Left lung (tissue), 10 donors: ENCODE results near the gene RPS8. TPM values are rescaled to one million over a fixed set of nuclear protein-coding genes. Genes with fewer than 3 reads are reported as not detected.
"Not testable (repeated sequence)": the region's sequence is repeated elsewhere in the genome, so short reads cannot be mapped to it uniquely, and the experiment has no call there.

ENCODE experiments used
- ATAC-seq: fragments of 200-7000 bp; cut with Tn5 transposase; one replicate; pipeline ENCODE4 v1.9.1; 2020; ENCODE audit warnings: moderate library complexity
- DNase-seq, 4 donors: peaks; one replicate each; pipeline ENCODE4 v3.0.0-alpha.2; 2013 to 2020
- H3K27ac ChIP-seq, 2 donors: fragments of 200-600 bp; sonication (generic) in 1 of 2; one replicate each; pipeline versions ENCODE4 v1.5.0 to v1.8.0; 2020 to 2021
- H3K27me3 ChIP-seq, 2 donors: fragments of 200-600 bp; sonication (generic) in 1 of 2; one replicate each; pipeline versions ENCODE4 v1.5.0 to v1.8.0; 2020 to 2021
- H3K36me3 ChIP-seq, 2 donors: fragments of 200-600 bp; sonication (generic) in 1 of 2; one replicate each; pipeline versions ENCODE4 v1.5.0 to v1.8.0; 2020 to 2021
- H3K4me1 ChIP-seq, 2 donors: fragments of 200-600 bp; one replicate each; pipeline ENCODE4 v1.8.0; 2021
- H3K4me3 ChIP-seq, 2 donors: fragments of 200-600 bp; sonication (generic) in 1 of 2; one replicate each; pipeline versions ENCODE4 v1.5.0 to v1.8.0; 2020 to 2021; ENCODE audit warnings: mild to moderate bottlenecking in 1 of 2
- H3K9me3 ChIP-seq, 2 donors: fragments of 200-600 bp; sonication (generic) in 1 of 2; one replicate each; pipeline versions ENCODE4 v1.5.0 to v1.8.0; 2020 to 2021
- intact Hi-C, 2 donors: fragments of 100-400 bp; cut with DNase I; formaldehyde crosslinking; loops; one replicate each; pipeline versions ENCODE4 v1.11.2 to v1.14.2; 2022
- polyA plus RNA-seq, 6 donors: library from polyadenylated mRNA; unstranded; fragments of 120-200 nt; gene quantifications; one replicate each; pipeline ENCODE4 v1.2.1, GENCODE V29; 2013; ENCODE audit not compliant: insufficient read length in 6 of 6
- total RNA-seq, 2 donors: library from RNA; stranded (reverse); fragmentation: NEBNext Ultra II Directional; extraction: Animal tissue kit (Norgen Biotek cat#: 25700); gene quantifications; one replicate each; pipeline ENCODE4 v1.2.1, GENCODE V29; 2021
- TF ChIP-seq, protein P1 (sequence below), 2 donors: fragments of 200-600 bp; sonication (generic) in 1 of 2; IDR thresholded peaks; one replicate each; pipeline versions ENCODE4 v1.5.0 to v1.8.0; 2021; ENCODE audit warnings: antibody characterized with exemption in 2 of 2
- donor health status: DM: no; HTN: yes; CAD: no.
- donor health status: DM: no; HTN: no; CAD: no.

The RPS8 gene
- total and polyA plus RNA-seq, 8 donors: 1,533 to 3,443 (median 2,890) TPM

DNA sequence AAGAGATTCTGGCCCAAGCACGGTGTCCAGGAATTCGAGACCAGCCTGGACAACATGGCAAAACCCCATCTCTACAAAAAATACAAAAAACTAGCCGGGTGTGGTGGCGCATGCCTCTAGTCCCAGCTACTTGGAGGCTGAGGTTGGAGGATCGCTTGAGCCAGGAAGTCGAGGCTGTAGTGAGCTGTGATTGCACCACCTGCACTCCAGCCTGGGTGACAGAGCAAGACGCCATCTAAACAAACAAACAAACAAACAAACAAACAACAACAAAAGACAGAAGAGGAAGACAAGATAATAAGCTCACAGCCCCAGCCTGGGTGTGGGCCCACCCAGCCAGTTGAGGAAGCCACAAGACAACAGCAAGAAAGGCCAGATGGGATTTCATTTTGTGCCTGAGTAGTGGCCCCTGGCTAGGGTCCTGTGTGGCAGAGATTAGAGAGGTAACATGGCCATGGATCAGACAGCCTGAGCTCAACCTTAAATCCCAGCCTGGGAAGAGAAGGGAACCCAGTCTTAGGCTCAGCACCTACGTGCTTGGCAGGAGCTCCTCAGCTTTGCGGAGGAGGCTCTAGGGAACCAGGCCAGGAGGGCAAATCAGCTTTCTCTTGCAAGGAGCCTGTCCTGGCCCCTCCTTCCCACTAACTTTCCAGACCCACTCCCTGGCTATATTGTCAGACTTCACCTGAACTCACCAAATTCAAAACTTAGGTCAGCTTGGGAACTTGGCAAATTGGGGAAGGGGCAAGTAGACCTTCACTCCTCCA lies 17.6 kb downstream of the RPS8 start:
- TF ChIP-seq, protein P1, sequence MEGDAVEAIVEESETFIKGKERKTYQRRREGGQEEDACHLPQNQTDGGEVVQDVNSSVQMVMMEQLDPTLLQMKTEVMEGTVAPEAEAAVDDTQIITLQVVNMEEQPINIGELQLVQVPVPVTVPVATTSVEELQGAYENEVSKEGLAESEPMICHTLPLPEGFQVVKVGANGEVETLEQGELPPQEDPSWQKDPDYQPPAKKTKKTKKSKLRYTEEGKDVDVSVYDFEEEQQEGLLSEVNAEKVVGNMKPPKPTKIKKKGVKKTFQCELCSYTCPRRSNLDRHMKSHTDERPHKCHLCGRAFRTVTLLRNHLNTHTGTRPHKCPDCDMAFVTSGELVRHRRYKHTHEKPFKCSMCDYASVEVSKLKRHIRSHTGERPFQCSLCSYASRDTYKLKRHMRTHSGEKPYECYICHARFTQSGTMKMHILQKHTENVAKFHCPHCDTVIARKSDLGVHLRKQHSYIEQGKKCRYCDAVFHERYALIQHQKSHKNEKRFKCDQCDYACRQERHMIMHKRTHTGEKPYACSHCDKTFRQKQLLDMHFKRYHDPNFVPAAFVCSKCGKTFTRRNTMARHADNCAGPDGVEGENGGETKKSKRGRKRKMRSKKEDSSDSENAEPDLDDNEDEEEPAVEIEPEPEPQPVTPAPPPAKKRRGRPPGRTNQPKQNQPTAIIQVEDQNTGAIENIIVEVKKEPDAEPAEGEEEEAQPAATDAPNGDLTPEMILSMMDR (IDR thresholded peaks at IDR 0.05): no peak
- Histone ChIP-seq H3K4me3 (no peak overlapping the region), H3K9me3 (no peaks in the 10 kb centered on the region), H3K27ac (peak overlapping the region in 1 of 2 donors; percentile 9), H3K4me1 (no peaks in the 10 kb centered on the region), H3K27me3 (no peaks in the 10 kb centered on the region), H3K36me3 (no peaks in the 10 kb centered on the region)
- intact Hi-C loops: no loop called here
- DNase-seq (peak in 1 of 4 donors; percentile 21), ATAC-seq (peak; percentile 35)

DNA sequence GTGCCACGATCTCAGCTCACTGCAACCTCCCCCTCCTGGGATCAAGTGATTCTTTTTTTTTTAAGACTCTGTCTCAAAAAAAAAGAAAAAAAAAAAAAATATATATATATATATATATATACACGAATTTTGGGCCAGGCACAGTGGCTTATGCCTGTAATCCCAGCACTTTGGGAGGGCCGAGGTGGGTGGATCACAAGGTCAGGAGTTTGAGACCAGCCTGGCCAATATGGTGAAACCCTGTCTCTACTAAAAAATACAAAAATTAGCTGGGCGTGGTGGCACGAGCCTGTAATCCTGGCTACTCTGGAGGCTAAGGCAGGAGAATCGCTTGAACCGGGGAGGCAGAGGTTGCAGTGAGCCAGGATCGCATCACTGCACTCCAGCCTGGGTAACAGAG lies 22.5 kb downstream of the RPS8 start:
- H3K9me3 ChIP-seq, H3K27ac ChIP-seq, H3K36me3 ChIP-seq, intact Hi-C loops, H3K4me3 ChIP-seq, ATAC-seq, H3K27me3 ChIP-seq: not testable (repeated sequence)
- peaks cover 2 to 24% of the 10 kb centered on the region in 2 donors for H3K4me1 ChIP-seq
- peak in 2 of 4 donors; percentile 8 to 17 for DNase-seq

DNA sequence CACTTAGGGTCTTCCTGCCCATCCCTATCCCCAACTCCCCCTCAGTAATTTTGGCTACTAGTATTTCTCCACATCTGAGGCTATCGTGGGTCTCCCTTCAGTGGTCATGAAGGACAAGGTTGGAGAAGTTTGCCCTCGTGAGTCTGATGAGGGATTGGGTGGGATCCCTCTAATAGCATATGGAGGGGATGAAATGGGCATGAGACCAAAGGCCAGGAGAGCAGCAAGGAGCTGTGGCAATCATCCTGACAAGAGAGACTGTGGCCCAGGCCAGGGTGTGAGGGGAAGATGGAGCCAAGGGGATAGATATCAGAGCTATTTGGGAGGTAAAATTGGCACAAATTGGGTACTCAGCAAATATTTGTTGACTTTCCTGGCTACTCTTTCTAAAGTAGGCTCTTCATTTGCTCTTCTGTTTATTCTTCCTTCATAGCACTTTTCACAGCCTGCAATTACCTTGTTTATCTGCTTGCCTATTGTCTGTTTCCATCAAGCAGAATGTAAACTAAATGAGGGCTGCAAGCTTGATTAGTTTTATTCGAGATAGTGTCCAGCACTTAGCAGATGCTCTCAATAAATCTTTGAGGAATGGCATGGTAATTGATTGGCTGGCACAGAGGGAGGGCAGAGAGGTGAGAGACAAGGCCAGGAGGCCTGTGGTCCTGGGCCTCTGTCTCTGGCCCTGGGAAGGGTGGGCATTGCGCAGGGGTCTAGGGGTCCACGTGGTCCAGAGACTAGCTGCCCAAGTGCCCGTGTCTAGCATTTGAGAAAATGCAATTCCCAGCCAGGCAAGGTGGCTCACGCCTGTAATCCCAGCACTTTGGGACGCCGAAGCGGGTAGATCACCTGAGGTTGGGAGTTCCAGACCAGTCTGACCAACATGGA lies 23.4 kb downstream of the RPS8 start:
- Histone ChIP-seq H3K9me3 (no peaks in the 10 kb centered on the region), H3K36me3 (peaks cover 0 to 18% of the 10 kb centered on the region in 2 donors), H3K27ac (peak overlapping the region; percentile 89 to 98), H3K27me3 (no peaks in the 10 kb centered on the region), H3K4me1 (peaks cover 2 to 32% of the 10 kb centered on the region in 2 donors), H3K4me3 (no peak overlapping the region)
- intact Hi-C loops: no loop called here
- ATAC-seq (no peak), DNase-seq (peak in 2 of 4 donors; percentile 37 to 58)
- TF ChIP-seq, protein P1 (IDR thresholded peaks at IDR 0.05): no peak

DNA sequence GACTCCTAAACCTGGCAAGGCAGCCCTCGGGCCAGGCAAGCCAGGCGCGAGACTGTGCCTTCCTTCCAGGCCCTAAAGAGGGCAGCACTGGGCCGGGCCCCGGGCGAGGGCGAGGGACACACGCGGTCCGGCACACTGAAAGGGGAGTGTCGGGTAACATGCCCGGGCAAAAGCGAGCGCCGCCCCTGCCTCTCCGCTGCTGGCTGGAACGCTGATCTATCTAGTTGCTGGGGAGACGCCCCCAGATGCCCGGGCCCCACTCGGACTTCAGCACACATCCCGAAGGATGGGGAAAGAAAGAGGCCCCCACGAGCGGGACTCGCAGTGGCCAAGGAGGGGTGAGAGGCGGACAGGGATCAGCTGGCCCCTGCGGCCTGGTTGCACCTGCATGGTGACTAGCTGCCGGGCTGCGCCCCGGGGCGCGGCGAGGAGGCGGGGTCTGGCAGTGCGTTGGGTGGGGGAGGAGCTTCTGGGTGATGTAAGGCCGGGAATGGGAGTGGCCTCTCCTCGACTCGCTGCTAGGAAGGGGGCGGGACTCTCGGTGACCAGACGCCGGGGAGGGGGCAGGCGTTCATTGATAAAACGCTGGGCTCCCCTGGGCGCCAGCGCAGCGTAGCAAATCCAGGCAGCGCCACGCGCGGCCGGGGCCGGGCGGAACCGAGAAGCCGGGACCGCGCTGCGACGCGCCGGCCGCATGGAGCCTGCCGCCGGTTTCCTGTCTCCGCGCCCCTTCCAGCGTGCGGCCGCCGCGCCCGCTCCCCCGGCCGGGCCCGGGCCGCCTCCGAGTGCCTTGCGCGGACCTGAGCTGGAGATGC lies 24.6 kb downstream of the RPS8 start, which contains the start of gene PLK3:
PLK3 (plus strand) TSS at position 608 of the 815 bp plus-strand sequence; CDS start at position 695, 87 bp downstream.
- Histone ChIP-seq H3K27ac (peak within 1 kb of the TSS; percentile 89 to 98), H3K4me3 (peak within 1 kb of the TSS; percentile 84 to 97), H3K27me3 (no peaks in the 10 kb centered on the region), H3K36me3 (peaks cover 0 to 30% of the 10 kb centered on the region in 2 donors), H3K4me1 (peaks cover 2 to 45% of the 10 kb centered on the region in 2 donors), H3K9me3 (no peaks in the 10 kb centered on the region)
- peak; percentile 98 to 99 (median 98) for DNase-seq
- TF ChIP-seq, protein P1 (IDR thresholded peaks at IDR 0.05): peak; percentile 89 to 92
- intact Hi-C loops: no loop called here
- ATAC-seq: peak; percentile 96
